AG04449 (cell line): ENCODE results near the gene FAIM.

Source experiments
- CTCF ChIA-PET: fragments of 350-600 bp; formaldehyde crosslinking; extraction: SDS; loops from one replicate; lab custom pipeline; 2021; ENCODE audit warnings: antibody characterized with exemption; lab: Yijun Ruan, JAX
- POLR2A ChIA-PET: fragments of 400-600, 350-600 bp; formaldehyde crosslinking; extraction: SDS; loops from one replicate; lab custom pipeline; 2020; ENCODE audit warnings: antibody characterized with exemption, inconsistent platforms; lab: Yijun Ruan, JAX
- DNase-seq: peaks from one replicate; pipeline ENCODE4 v3.0.0-alpha.2; 2010; ENCODE audit warnings: low read depth, low spot score
- H3K4me3 ChIP-seq: 2 replicates; pipeline ENCODE4 v1.5.1; 2011; ENCODE audit warnings: low read depth, mild to moderate bottlenecking, control low read depth, low read length
- CTCF ChIP-seq: IDR thresholded peaks from one replicate; pipeline ENCODE4 v1.5.1; 2011; ENCODE audit warnings: mild to moderate bottlenecking, moderate library complexity, low read length, control low read depth, inconsistent platforms; ENCODE audit not compliant: insufficient read depth; ENCODE audit errors: missing control alignments

The FAIM gene

GRCh38 chr3:138681463-138682220 lies 73.1 kb downstream of the FAIM start:
- no peak for TF ChIP-seq CTCF
- no peak overlapping the region for H3K4me3 ChIP-seq
- no peak for DNase-seq
- POLR2A ChIA-PET, result no interaction called here
- CTCF ChIA-PET, result interaction anchor here (4.2 kb wide), 1 partner anchor 234 kb away, joined by 18 read pairs; no protein-coding TSS in a partner anchor

- TF ChIP-seq CTCF, result no peak
- CTCF ChIA-PET, result interaction anchor here (0.7 to 4.2 kb wide), 4 partner anchors 18 to 240 kb away, joined by 3 to 18 read pairs (median 4); no protein-coding TSS in a partner anchor
- POLR2A ChIA-PET, result no interaction called here
- no peak for DNase-seq
- no peak overlapping the region for H3K4me3 ChIP-seq
Observed at GRCh38 chr3:138682648-138683047, 74.1 kb downstream of the FAIM start.
